NOMO-1 treated with dmso at 0.1 percent for 144 hours (cell line): ENCODE data around the gene ZNF625.
"Not testable (repeated sequence)": the region's sequence is repeated elsewhere in the genome, so short reads cannot be mapped to it uniquely, and the experiment has no call there.

Experiments used
- DNase-seq: peaks from one replicate; lab custom pipeline; 2025; ENCODE audit not compliant: unreplicated experiment; lab: John Stamatoyannopoulos, UW

ZNF625 gene

DNA sequence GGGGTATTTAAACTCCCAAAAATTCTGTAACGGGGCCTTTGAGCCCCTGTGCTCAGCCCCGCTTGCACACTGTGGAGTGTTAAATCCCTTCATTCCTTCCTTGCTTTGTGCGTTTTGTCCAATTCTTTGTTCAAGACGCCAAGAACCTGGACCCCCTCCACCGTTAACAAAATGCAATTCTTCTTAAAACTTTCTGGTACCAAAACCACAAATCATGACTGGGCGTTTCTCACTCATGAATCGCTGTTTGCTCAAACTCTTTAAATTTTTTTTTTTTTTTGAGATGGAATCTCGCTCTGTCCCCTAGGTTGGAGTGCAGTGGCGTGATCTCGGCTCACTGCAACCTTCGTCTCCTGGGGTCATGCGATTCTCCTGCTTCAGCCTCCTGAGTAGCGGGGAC, 17.3 kb downstream of the ZNF625 start:
- no peak for DNase-seq

DNA sequence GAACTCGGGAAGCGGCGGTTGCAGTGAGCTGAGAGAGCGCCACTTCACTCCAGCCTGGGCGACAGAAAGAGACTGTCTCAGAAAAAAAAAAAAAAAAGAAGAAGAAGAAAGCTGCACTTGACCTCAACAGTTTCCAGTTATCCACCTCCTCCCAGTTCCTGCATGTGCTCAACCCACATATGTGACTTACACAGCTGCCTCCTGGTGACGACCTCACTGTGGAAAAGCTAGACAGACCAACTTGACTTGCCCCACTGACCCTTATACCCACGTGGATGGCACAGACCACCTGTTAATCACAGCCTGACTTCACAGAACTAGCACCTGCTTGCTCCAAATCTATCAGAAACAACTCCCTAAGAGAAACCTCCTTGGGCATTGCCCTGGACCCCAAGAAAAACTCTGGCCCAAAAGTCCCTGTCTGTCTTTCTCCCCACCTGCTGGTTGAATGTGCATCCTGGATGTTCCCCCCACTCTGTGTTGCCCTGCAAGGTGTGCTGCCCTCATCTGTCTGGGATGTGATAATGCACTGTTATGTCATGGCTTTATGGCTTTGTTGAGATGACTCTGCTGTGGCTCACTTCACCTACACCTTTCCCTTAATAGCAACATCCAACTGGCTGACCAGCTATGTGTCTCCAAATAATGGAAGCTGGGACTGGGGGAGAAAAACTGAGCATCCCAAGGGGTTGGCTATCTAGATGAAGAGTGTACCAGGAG, 19.2 kb downstream of the ZNF625 start:
- DNase-seq: no peak

DNA sequence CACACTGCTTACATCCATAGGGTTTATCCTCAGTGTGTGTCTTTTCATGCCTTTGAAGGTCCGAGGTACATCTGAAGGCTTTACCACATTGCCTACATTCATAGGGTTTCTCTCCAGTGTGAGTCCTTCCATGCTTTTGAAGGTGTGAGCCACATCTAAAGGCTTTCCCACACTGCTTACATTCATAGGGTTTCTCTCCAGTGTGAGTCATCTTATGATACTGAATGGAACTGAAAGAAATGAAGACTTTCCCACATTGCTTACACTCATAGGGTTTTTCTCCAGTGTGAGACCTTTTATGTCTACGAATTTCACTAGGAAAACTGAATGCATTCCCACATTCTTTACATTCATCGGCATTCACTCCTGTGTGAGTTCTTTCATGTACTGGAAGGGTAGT, 23.5 kb downstream of the ZNF625 start:
- no peak for DNase-seq

DNA sequence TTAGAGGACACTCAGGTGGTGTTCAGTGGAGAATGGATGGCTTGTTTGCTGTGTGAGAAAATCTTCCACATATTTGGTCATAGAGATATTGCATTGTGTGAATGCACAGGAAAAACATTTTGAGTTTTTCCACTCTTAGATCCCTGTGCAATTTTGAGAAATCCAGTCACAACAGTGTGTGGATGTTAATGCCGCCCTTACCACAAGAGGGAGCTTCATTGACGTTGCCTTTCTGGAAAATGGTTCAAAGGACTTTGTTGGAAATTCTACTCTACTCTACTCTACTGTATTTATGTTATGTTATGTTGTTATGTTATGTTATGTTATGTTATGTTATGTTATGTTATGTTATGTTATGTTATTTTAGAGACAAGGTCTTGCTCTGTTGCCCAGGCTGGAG, 29.8 kb downstream of the ZNF625 start:
- no peak for DNase-seq

DNA sequence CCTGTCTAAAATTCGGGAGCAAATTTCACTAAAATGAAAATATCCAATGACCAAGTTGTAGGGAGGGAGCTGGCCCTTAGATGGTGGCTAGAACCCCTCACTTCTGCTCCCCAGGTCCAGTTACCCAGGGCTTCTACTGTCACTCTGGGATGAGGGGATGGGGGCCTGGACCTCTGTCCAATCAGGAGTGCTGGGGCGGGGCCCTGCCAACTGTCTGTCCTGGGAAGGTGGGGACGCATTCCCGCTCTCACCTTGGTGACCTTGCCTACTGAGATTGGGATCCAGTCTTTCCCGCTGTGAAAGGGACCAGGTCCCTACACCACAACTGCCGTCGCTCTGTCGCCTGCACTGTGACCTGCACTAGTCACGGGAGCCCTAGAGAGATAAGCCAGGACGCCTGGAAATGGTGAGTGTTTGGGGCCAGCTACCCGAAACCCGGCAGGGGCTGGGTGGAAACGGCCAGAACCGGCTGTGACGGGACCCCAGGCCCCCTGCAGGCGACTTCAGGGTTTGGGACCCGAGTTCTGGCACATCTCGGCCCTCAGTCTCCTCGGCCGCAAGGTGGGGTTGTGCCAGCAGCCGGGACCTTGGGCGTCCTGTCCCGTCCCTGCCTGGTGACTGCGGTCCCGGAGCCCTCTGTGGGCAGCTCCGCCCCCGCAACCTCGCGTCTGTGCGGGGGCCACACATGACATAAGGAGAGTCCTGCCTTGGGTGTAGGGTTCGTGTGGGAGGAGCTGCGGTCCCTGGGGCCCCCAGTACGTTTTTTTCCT, 39.1 kb downstream of the ZNF625 start:
- no peak for DNase-seq

DNA sequence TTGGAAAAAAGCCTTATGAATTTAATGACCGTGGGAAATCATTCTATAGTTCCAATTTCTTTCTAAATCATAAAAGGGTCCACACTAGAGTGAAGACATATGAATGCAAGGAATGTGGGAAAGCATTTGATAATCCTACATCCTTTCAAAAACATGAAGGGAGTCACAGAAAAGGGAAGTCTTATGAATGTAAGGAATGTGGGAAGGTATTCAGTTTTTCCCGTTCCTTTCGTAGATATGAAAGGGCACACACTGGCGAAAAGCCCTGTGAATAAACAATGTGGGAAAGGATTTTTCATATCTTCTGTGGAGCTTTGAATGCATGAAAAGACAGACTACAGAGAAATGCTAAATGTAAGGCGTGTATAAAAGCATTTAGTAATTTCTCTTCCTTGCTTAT, 43.4 kb downstream of the ZNF625 start:
- DNase-seq: no peak

DNA sequence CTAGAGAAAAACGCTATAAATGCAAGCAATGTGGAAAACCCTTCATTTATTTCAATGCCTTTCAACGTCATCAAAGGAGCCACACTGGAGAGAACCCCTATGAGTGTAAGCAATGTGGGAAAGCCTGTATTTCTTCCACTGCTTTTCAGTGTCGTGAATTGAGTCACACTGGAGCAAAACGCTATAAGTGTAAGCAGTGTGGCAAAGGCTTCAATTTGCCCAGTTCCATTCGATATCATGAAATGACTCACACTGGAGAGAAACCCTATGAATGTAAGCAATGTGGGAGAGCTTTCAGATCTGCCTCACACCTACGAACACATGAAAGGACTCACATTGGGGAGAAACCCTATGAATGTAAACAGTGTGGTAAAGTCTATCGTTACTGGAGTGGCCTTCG, 43.8 kb downstream of the ZNF625 start:
- DNase-seq: no peak

DNA sequence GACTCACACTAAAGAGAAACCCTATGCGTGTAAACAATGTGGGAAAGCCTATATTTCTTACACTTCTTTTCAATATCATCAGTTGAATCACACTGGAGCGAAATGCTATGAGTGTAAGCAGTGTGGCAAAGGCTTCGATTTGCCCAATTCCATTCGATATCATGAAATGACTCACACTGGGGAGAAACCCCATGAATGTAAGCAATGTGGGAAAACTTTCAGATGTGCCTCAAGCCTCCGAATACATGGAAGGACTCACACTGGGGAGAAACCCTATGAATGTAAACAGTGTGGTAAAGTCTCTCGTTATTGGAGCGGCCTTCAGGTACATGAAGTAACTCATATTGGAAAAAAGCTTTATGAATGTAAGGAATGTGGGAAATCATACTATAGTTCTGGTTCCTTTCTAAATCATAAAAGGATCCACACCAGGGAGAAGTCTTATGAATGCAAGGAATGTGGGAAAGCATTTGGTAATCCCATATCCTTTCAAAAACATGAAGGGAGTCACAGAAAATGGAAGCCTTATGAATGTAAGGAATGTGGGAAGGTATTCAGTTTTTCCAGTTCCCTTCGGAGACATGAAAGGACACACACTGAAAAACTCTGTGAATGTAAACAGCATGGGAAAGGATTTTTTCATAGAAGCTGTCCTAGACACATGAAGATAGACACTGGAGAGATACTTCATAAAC, 44.4 kb downstream of the ZNF625 start:
- DNase-seq: no peak

DNA sequence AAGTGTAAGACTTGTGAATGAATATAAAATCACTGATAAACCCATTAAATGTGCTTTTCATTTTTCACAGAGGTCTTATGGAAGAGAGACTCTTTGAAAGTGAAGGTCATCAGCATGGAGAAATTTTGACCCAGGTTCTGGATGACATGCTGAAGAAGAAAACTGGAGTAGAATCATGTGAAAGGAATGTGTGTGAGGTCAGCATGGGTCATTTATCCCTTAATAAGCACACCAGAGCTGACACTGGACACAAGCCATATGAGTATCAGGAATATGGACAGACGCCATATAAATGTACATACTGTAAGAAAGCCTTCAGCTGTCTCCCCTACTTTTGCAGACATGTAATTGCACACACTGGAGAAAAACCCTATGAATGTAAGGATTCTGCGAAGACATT, 45.4 kb downstream of the ZNF625 start:
- DNase-seq: no peak

DNA sequence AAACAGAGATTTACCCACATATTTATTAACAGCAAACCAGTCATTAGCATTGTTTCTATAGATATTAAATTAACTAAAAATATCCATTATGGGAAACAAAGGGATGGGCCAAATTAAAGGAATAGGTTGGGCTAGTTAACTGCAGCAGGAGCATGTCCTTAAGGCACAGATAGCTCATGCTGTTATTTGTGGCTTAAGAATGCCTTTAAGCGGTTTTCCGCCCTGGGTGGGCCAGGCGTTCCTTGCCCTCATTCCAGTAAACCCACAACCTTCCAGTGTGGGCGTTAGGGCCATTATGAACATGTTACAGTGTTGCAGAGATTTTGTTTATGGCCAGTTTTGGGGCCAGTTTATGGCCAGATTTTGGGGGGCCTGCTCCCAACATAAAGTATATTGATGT, 52.6 kb downstream of the ZNF625 start:
- DNase-seq: not testable (repeated sequence)

DNA sequence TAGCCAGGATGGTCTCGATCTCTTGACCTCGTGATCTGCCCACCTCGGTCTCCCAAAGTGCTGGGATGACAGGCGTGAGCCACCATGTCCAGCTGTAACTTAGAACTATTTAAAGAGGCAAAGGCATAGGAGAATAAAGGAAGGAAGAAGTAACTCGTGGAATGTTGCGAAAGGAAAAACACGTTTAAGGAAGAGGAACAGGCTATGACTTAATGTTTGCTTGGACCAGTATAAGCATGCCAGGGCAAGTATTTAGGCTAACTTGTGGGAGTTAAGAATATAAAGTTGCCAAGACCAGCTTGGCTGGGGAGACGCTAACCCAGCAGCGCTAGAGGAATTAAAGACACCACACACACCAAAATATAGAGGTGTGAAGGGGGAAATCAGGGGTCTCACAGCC, 58.5 kb downstream of the ZNF625 start:
- no peak for DNase-seq

DNA sequence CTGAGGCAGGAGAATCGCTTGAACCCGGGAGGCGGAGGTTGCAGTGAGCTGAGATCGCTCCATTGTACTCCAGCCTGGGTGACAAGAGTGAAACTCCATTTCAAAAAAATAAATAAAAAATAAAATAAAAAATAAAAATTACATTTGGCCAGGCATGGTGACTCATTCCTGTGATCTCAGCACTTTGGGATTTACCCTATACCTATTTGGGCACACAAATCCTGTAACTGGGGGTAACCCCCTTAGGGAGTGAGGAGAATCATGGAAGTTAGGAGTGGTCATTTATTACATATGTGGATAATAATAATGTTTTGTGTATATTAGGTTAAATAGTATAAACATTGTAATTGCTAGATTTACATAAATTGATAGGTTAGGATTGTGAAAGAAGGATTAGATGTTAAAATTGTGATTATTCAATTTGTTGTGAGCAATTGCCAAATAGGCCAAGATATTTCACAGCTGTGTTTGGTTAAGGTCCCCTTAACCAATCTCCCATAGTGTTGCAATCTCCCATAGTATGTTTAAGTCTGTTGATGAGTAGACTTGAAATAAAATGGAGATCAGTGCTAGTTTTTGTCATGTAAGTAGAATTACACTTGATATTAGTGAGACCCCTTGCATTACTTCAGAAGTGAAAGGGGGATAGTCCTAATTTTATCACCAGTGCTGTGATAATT, 61.3 kb downstream of the ZNF625 start:
- DNase-seq: no peak
